Left forelimb (tissue), 1 donor: Measurements from ENCODE around the gene ITGA5.
"Not testable (repeated sequence)": the region's sequence is repeated elsewhere in the genome, so short reads cannot be mapped to it uniquely, and the experiment has no call there.

Source experiments
- DNase-seq: peaks from one replicate; pipeline ENCODE4 v3.0.0-alpha.2; 2018; ENCODE audit warnings: low spot score

The ITGA5 gene

GRCh38 chr12:54371328-54372112, 47.5 kb downstream of the ITGA5 start:
- DNase-seq = no peak

GRCh38 chr12:54370171-54370730, 48.8 kb downstream of the ITGA5 start:
- peak; percentile 87 for DNase-seq

GRCh38 chr12:54369597-54370131, 49.4 kb downstream of the ITGA5 start:
- DNase-seq = no peak

DNA sequence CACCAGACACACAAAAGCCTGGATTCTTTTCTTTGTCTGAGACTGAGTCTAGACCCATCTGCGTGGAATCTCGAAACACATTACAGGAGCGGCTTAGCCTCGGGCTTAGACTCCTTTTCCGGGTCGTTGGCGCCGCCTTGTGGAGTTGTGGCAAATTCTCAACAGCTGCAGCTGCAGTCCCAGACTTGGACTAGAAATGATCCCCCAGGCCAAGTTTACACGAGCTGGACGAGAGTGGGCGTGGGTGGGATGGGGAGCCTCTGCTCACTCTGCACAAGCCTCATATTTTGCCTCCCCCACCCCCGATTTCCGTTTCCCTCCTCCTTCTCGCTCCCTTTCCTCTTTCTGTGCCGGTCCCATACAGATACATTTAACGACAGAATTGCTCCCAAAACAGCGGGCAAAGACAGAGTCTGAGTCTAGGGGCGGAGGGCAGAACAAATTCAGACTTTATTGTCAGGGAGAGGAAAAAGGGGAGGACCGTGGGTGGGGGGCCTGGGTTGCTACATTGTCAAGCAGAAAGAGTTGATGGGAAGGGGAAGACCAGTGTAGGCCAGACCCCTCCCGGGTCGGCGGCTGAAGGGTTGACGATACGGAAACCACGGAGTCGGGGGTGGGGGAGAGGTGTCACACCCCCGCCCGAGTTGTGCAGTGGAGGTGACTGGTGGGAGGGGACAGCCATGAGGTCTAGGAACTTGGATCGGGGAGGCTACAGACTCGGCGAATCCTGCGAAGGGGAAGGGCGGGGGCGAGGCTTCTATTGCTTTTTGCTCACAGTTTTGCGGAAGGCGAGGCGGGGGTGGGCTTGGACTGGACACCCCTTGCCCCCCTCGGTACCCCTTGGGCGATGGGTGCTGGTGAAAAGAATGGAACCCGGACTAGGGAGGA, 50.1 kb downstream of the ITGA5 start:
- DNase-seq = peak; percentile 96

GRCh38 chr12:54368025-54368708, 50.9 kb downstream of the ITGA5 start:
- no peak for DNase-seq

DNA sequence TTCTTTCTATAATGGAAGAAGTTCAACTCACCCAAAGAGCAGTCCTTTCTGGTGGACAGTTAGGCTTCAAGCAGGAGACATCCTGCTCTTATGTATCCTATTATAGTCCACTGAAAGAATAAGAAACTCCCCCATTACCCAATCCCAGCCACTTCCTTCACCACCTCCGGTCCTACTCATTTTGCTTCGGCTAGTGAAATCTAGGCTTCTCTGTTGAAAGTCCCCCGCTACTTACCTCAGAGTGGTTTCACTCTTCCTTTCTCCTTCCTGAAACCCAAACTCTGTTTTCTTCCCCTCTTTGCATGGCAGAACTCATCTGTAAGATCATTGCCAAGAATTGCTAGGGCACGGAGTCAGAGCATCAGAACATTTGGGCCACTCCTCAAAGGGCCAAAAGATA, 54.7 kb downstream of the ITGA5 start, which contains the start of gene GPR84:
TSS of gene GPR84 (minus strand) at position 74 of the 400 bp plus-strand sequence. CDS start 635 bp downstream, outside the sequence.
- DNase-seq = no peak

GRCh38 chr12:54363618-54364017, 55.4 kb downstream of the ITGA5 start:
- DNase-seq = no peak

- DNase-seq = no peak
These were observed 56.0 kb downstream of the ITGA5 start for GRCh38 chr12:54363047-54363446.

GRCh38 chr12:54360717-54361456, 58.2 kb downstream of the ITGA5 start:
- DNase-seq = no peak

GRCh38 chr12:54359762-54360351, 59.2 kb downstream of the ITGA5 start:
- DNase-seq = no peak

DNA sequence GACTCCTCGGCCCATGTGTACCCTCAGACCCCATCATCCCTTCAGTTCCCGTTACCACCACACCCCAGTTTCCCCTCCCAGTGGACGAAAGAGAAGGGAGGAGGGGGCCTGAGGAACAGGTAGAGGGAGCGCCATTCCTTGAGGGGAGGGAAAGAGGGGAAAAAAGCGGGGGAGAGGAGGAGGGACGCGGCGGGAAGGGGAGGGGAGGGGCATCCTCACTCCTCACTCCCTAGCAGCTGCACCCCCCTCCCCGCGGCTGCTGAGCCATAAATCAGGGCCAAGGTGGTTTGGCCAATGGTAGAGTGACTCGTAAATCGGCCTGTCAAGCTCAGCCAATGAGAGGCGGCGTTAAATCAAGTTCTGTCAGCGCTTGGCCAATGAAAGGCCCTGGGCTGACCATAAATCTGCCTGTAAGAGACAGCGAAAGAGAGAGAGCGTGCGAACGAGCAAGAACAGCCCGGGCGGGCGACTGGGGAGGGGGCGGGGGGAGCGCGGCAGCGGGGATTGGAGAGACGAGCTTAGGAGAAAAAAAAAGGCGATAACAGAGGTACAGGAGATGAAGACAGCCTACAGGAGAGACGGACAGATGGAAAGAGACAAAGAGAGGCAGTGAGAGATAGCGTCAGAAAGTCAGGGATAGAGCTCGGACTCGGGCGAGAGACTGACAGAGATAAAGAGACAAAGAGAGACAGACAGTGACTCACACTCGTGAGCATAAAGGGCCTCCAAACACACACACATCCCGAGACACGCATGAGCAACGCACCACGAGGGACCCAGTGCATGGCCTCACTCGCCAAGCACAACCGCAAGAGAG, 59.9 kb downstream of the ITGA5 start:
- DNase-seq = peak; percentile 99

- DNase-seq = no peak
These were observed 60.7 kb downstream of the ITGA5 start for GRCh38 chr12:54358191-54358944.

- no peak for DNase-seq
These were observed 61.4 kb downstream of the ITGA5 start for GRCh38 chr12:54357506-54358190.

DNA sequence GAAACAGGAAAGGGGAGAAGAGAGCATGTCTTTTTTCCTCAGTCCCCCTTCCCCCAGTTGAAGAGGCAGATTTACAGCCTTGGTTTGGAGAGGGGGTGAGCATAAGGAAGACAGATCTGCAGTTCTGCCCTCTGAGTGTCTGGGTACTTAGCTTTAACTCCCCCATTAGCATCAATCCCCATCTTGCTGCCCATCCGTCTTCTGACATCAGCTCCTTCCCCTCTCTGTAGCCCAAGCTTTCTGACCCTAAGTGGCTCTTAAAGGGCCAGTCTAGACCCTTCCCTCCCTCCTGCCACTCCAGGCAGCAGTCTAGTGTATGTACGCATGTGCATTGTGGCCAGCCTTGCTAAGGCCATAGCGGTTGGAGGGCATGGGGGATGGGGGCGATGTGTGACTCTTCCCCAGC, 62.1 kb downstream of the ITGA5 start:
- DNase-seq = no peak

DNA sequence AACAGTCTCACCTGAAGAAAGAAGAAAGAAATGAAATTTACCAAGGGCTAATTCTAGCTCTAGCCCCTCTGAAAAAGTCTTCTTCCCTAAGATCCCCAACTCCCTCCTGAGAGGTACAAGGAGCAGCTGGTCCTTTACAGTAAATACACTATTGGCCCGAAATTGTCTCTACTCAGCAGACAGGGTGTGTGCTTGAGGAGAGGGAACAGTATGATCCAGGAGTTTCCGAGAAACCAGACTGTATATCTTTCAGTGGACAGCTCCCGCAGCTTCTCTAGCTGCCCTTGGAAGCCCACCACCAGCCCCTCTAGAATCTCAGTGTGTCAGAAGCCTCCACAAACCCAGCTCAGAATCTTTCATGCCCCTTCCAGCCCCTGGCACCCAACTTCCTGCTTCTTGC, 62.8 kb downstream of the ITGA5 start:
- no peak for DNase-seq

DNA sequence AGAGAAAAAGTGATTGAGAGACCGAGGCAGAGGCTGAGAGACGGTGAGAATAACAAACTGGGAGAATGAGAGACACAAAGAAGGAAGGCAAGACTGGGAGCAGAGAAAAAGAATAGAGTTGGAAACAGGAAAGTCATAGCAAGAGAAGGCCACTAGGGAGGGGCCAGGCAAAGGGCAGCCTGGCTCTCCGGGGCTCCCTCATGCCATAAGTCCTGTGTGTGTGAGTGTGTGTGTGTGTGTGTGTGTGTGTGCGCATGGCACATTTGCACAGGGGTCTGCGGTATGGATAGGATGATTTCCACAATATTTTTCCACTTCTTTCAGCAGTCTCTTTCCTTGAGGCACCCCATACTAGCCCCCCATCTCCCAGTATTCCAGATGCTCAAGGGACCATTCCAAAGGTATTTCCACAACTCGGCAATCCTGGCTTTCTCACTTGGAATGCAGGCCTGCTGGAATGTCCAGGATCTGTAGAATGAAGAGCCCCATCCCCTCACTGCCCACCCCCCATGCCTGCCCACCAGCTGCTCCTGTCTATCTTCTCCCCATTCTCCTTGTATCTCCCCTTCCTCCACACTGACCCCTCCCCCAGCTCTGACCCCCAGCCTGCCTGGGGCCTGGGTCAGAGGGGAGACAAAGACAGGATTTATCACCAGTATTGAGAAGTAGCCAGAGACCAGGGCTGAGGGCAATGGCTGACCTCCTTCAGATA, 63.8 kb downstream of the ITGA5 start:
- DNase-seq = no peak

DNA sequence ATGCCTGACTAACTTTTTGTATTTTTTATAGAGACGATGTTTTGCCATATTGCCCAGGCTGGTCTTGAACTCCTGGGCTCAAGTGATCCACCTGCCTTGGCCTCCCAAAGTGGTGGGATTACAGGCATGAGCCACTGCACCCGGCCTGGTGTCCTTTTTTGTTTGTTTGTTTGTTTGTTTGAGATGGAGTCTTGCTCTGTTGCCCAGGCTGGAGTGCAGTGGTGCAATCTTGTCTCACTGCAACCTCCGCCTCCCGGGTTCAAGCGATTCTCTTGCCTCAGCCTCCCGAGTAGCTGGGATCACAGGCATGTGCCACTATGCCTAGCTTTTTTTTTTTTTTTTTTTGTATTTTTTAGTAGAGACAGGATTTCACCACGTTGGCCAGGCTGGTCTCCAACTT, 64.8 kb downstream of the ITGA5 start:
- DNase-seq = not testable (repeated sequence)
